ENCODE data around the gene SERPINB6. TPM values are rescaled to one million over a fixed set of nuclear protein-coding genes. Genes with fewer than 3 reads are reported as not detected.

Gene SERPINB6
- polyA plus RNA-seq, 1 donor (not counting 4 experiments of a cell fraction or from before 2014, with no cell fraction given) = 66.4 TPM

DNA sequence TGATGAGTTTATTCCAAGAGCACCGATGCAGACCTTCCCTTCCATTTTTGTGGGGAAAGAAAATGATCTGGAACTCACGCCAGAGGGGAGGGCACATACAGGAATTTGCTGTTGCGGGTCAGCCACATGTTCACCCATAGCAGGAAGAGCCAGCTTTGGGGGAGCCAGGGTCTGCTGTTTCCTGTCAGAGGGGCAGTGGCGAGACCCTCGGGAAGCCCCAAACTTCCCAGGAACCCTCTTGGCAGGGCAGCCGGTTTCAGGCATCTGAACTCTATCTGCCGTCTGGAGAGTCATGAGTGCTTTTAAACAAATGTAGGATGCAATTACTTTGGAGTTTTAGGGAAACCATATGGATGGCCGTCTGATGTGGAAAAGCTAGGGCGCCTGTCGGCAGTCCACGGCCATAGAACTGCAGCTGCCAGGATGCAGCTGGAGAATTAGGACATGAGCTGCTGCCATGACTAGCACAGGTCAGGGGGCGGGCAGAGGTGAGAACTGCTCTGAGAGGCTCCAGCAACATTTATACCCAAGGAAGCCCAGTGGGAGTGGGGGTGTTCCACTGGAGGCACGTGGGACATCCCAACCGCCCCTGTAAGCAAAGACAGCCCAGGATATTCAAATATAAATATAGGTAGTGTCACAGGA is 53.4 kb downstream of the SERPINB6 start:
- H4K20me1 ChIP-seq (ENCODE audit: control insufficient read depth, extremely low read depth, insufficient read depth, low read length) = no peaks in the 10 kb centered on the region
- H3K36me3 ChIP-seq (ENCODE audit: control insufficient read depth in 2 of 2, extremely low read depth in 1 of 2, insufficient read depth in 2 of 2, low read length in 2 of 2) = no peaks in the 10 kb centered on the region
- no peak for TF ChIP-seq EZH2 (IDR thresholded peaks at IDR 0.05; ENCODE audit: low read length)
- TF ChIP-seq, protein P1, sequence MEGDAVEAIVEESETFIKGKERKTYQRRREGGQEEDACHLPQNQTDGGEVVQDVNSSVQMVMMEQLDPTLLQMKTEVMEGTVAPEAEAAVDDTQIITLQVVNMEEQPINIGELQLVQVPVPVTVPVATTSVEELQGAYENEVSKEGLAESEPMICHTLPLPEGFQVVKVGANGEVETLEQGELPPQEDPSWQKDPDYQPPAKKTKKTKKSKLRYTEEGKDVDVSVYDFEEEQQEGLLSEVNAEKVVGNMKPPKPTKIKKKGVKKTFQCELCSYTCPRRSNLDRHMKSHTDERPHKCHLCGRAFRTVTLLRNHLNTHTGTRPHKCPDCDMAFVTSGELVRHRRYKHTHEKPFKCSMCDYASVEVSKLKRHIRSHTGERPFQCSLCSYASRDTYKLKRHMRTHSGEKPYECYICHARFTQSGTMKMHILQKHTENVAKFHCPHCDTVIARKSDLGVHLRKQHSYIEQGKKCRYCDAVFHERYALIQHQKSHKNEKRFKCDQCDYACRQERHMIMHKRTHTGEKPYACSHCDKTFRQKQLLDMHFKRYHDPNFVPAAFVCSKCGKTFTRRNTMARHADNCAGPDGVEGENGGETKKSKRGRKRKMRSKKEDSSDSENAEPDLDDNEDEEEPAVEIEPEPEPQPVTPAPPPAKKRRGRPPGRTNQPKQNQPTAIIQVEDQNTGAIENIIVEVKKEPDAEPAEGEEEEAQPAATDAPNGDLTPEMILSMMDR (optimal IDR thresholded peaks at IDR 0.05 in 1 of 3, IDR thresholded peaks at IDR 0.05 in 1 of 3, conservative IDR thresholded peaks at IDR 0.05 in 1 of 3; ENCODE audit: extremely low read depth in 1 of 3, insufficient read depth in 2 of 3, low read length in 3 of 3) = no peak
- H3K9me1 ChIP-seq (ENCODE audit: control insufficient read depth, extremely low read depth, insufficient read depth, low read length) = no peaks in the 10 kb centered on the region
- H3K9ac ChIP-seq (ENCODE audit: control insufficient read depth, extremely low read depth, insufficient read depth, low read length) = no peak overlapping the region
- no peak overlapping the region for H2AFZ ChIP-seq (ENCODE audit: control insufficient read depth, low read length)
- H3K27ac ChIP-seq (ENCODE audit: control insufficient read depth, insufficient read depth, low read length) = no peak overlapping the region
- H3K4me1 ChIP-seq (ENCODE audit: control insufficient read depth, extremely low read depth, insufficient read depth, low read length) = no peaks in the 10 kb centered on the region
- dilution Hi-C loops (cut with MboI; ENCODE audit: extremely low pct_ligation_motif_present, low sequenced_read_pairs) = no loop called here
- no peaks in the 10 kb centered on the region for H3K79me2 ChIP-seq (ENCODE audit: control insufficient read depth, insufficient read depth, low read length)
- DNase-seq (ENCODE audit: low read depth, low spot score) (no peak), FAIRE-seq (no peak)
- no peak overlapping the region for H3K4me2 ChIP-seq (ENCODE audit: control insufficient read depth, extremely low read depth, insufficient read depth, low read depth, low read length)
- H3K9me3 ChIP-seq (ENCODE audit: control insufficient read depth, low read depth, low read length) = no peaks in the 10 kb centered on the region
- no peak overlapping the region for H3K4me3 ChIP-seq (ENCODE audit: control insufficient read depth in 2 of 3, extremely low read depth in 1 of 3, insufficient read depth in 2 of 3, low read depth in 1 of 3, low read length in 3 of 3)
- no peaks in the 10 kb centered on the region for H3K27me3 ChIP-seq (ENCODE audit: control insufficient read depth, extremely low read depth, insufficient read depth, low read length)

DNA sequence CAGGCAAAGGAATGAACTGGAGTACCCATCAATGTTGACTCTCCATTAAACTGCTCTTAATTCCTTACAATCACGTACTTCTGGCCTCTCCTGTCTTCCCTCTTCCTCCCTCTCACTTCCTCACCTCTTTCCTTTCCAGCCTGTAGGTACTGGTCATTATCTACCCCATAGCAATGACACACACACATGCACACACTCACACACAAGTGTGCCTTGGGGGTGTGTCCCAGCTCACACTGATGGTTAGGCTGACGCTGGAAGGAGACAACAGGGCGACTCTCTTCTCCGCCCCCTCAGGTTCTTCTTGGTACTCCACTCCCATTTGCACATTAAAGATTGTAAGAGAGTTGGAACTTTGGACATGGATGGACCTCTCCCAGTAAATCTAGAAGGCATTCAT is 54.3 kb downstream of the SERPINB6 start:
- H3K4me1 ChIP-seq (ENCODE audit: control insufficient read depth, extremely low read depth, insufficient read depth, low read length) = no peaks in the 10 kb centered on the region
- DNase-seq (ENCODE audit: low read depth, low spot score) (no peak), FAIRE-seq (no peak)
- H4K20me1 ChIP-seq (ENCODE audit: control insufficient read depth, extremely low read depth, insufficient read depth, low read length) = no peaks in the 10 kb centered on the region
- no peaks in the 10 kb centered on the region for H3K79me2 ChIP-seq (ENCODE audit: control insufficient read depth, insufficient read depth, low read length)
- dilution Hi-C loops (cut with MboI; ENCODE audit: extremely low pct_ligation_motif_present, low sequenced_read_pairs) = no loop called here
- H3K36me3 ChIP-seq (ENCODE audit: control insufficient read depth in 2 of 2, extremely low read depth in 1 of 2, insufficient read depth in 2 of 2, low read length in 2 of 2) = no peaks in the 10 kb centered on the region
- no peak overlapping the region for H3K4me2 ChIP-seq (ENCODE audit: control insufficient read depth, extremely low read depth, insufficient read depth, low read depth, low read length)
- H3K9me1 ChIP-seq (ENCODE audit: control insufficient read depth, extremely low read depth, insufficient read depth, low read length) = no peaks in the 10 kb centered on the region
- no peak overlapping the region for H3K4me3 ChIP-seq (ENCODE audit: control insufficient read depth in 2 of 3, extremely low read depth in 1 of 3, insufficient read depth in 2 of 3, low read depth in 1 of 3, low read length in 3 of 3)
- no peak overlapping the region for H3K9ac ChIP-seq (ENCODE audit: control insufficient read depth, extremely low read depth, insufficient read depth, low read length)
- H2AFZ ChIP-seq (ENCODE audit: control insufficient read depth, low read length) = no peak overlapping the region
- no peaks in the 10 kb centered on the region for H3K9me3 ChIP-seq (ENCODE audit: control insufficient read depth, low read depth, low read length)
- no peak overlapping the region for H3K27ac ChIP-seq (ENCODE audit: control insufficient read depth, insufficient read depth, low read length)
- TF ChIP-seq EZH2 (IDR thresholded peaks at IDR 0.05; ENCODE audit: low read length) = no peak
- TF ChIP-seq, protein P1 (optimal IDR thresholded peaks at IDR 0.05 in 1 of 3, IDR thresholded peaks at IDR 0.05 in 1 of 3, conservative IDR thresholded peaks at IDR 0.05 in 1 of 3; ENCODE audit: extremely low read depth in 1 of 3, insufficient read depth in 2 of 3, low read length in 3 of 3) = peak in 2 of 3 experiments; percentile 6 to 19
- no peaks in the 10 kb centered on the region for H3K27me3 ChIP-seq (ENCODE audit: control insufficient read depth, extremely low read depth, insufficient read depth, low read length)
